Measurements from ENCODE around the gene ADGRF3. TPM values are rescaled to one million over a fixed set of nuclear protein-coding genes. Genes with fewer than 3 reads are reported as not detected.

Gene ADGRF3
- total and polyA plus RNA-seq, 9 of the 15 experiments (the other 6 are each of a cell fraction or from before 2014, with no cell fraction given), result 0.04 to 0.54 (median 0.16) TPM; not detected in 2

GRCh38 chr2:26345545-26346453, 790 bp downstream of the ADGRF3 start, which contains the start of gene SELENOI (continued):
- TF ChIP-seq MGA (IDR thresholded peaks at IDR 0.05) (0 out of 2 replicates have a peak, but pooled peaks have one; percentile 9), ZBTB34 (CRISPR knock-in tag; IDR thresholded peaks at IDR 0.05) (no peak), HOXB6 (CRISPR knock-in tag; IDR thresholded peaks at IDR 0.05; ENCODE audit: borderline replicate concordance) (no peak), ETV6 (IDR thresholded peaks at IDR 0.05; ENCODE audit: borderline replicate concordance in 1 of 2, low read depth in 2 of 2, low read length in 1 of 2) (no peak), ETV6 (CRISPR knock-in tag; IDR thresholded peaks at IDR 0.05; ENCODE audit: borderline replicate concordance) (no peak), MEF2D (tag; conservative IDR thresholded peaks at IDR 0.05; ENCODE audit: low read depth) (0 out of 2 replicates have a peak, but pooled peaks have one; percentile 64), CBFB (CRISPR knock-in tag; IDR thresholded peaks at IDR 0.05) (peak; percentile 86; the same call in 1 of the 2 replicates), ZNF431 (CRISPR knock-in tag; IDR thresholded peaks at IDR 0.05) (peak; percentile 4), GABPB2 (CRISPR knock-in tag; conservative IDR thresholded peaks at IDR 0.05) (no peak), HNRNPL (IDR thresholded peaks at IDR 0.05; ENCODE audit: low read depth, low read length) (peak; percentile 97), ETS2 (tag; IDR thresholded peaks at IDR 0.05; ENCODE audit: borderline replicate concordance, poor library complexity, severe bottlenecking) (no peak), BACH1 (tag; IDR thresholded peaks at IDR 0.05) (no peak; the same call in 1 of the 2 replicates), HLTF (IDR thresholded peaks at IDR 0.05) (no peak)
- TF ChIP-seq, protein P1, sequence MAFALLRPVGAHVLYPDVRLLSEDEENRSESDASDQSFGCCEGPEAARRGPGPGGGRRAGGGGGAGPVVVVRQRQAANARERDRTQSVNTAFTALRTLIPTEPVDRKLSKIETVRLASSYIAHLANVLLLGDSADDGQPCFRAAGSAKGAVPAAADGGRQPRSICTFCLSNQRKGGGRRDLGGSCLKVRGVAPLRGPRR (CRISPR knock-in tag; IDR thresholded peaks at IDR 0.05), result peak; percentile 57; the same call in 1 of the 2 replicates
